Adrenal gland (tissue), 12 donors: Measurements from ENCODE around the gene EPN3. TPM values are rescaled to one million over a fixed set of nuclear protein-coding genes. Genes with fewer than 3 reads are reported as not detected.

Experiments
- DNase-seq, 7 donors: peaks; one replicate each; pipeline ENCODE4 v3.0.0-alpha.2; 2019 to 2020
- H3K27ac ChIP-seq, 5 donors: fragments of 200-600 bp; sonication (generic) in 4 of 5; 1 replicate in 3 of 5; 2 replicates in 2 of 5; pipeline versions ENCODE4 v1.5.1 to v1.8.0; 2016 to 2020; ENCODE audit warnings: mild to moderate bottlenecking in 1 of 5
- H3K27me3 ChIP-seq: fragments of 200-600 bp; 2 replicates; pipeline ENCODE4 v1.8.0; 2021
- H3K36me3 ChIP-seq, 2 donors: fragments of 200-600 bp; replicated peaks in 1 of 2; 1 replicate in 1 of 2; 2 replicates in 1 of 2; pipeline versions ENCODE4 v1.5.1 to v1.8.0; 2018 to 2022
- H3K4me1 ChIP-seq, 2 donors: fragments of 200-600 bp; replicated peaks in 1 of 2; 1 replicate in 1 of 2; 2 replicates in 1 of 2; pipeline versions ENCODE4 v1.5.1 to v1.8.0; 2018 to 2021
- H3K4me3 ChIP-seq, 4 donors: fragments of 200-600 bp; sonication (generic) in 3 of 4; one replicate each; pipeline ENCODE4 v1.5.1; 2016 to 2018
- H3K9me3 ChIP-seq, 3 donors: fragments of 200-600 bp; sonication (generic) in 1 of 3; replicated peaks in 1 of 3; 1 replicate in 2 of 3; 2 replicates in 1 of 3; pipeline versions ENCODE4 v1.5.1 to v1.8.0; 2016 to 2021
- POLR2A ChIP-seq, 2 donors: fragments of 450-650 bp; IDR thresholded peaks; one replicate each; pipeline ENCODE4 v1.6.1; 2017; ENCODE audit warnings: antibody characterized with exemption in 2 of 2, mild to moderate bottlenecking in 2 of 2, moderate library complexity in 1 of 2
- WGBS, 4 donors: extraction: QIAGEN DNeasy Blood & Tissue Kit in 2 of 4; methylation state at CpG; one replicate each; pipeline versions ENCODE4 v1.1.5 to v1.1.7; 2013 to 2017; 5-methylcytosine and 5-hydroxymethylcytosine counted together
- intact Hi-C, 2 donors: fragments of 100-400 bp; cut with DNase I; formaldehyde crosslinking; loops; one replicate each; pipeline versions ENCODE4 v1.14.1 to v1.15.0; 2022 to 2023
- polyA plus RNA-seq, 3 donors: library from polyadenylated mRNA; stranded (reverse); fragments of 200-250 nt in 2 of 3; fragments of 350-450 nt in 1 of 3; fragmentation: Illumina TruSeq in 1 of 3; extraction: RNeasy Lipid Tissue Mini Kit (QIAGEN cat#74804) in 1 of 3; gene quantifications; one replicate each; pipeline ENCODE4 v1.2.3, GENCODE V29; 2013 to 2014
- total RNA-seq, 9 donors: library from RNA; depleted of rRNA in 4 of 9; stranded (reverse); fragments of >200 nt in 4 of 9; fragments of 120-200 nt in 1 of 9; fragmentation: NEBNext Ultra II Directional in 1 of 9; extraction: Animal tissue kit (Norgen Biotek cat#: 25700) in 1 of 9; gene quantifications; one replicate each; pipeline versions ENCODE4 v1.1.0 to v1.2.4, GENCODE V29; 2013 to 2023
- TF ChIP-seq, protein P1 (sequence below), 6 experiments: fragments of 450-650 bp in 4 of 6; fragments of 200-600 bp in 2 of 6; sonication (generic) in 1 of 6; IDR thresholded peaks; 1 replicate in 5 of 6; 2 replicates in 1 of 6; pipeline versions ENCODE4 v1.5.1 to v1.8.0; 2016 to 2021; ENCODE audit warnings: antibody characterized with exemption in 6 of 6, mild to moderate bottlenecking in 2 of 6, moderate library complexity in 1 of 6
- donor health status: healthy with polysubstance abuse.
- donor health status: Bipolar disorder and iron deficiency.
- donor health status: DM: yes; HTN: yes; CAD: no.
- donor health status: DM: no; HTN: no; CAD: no.
- donor health status: DM: no; HTN: no; CAD: no.
- donor health status: DM: yes; HTN: yes; CAD: no.

The EPN3 gene
- total and polyA plus RNA-seq, 12 donors = 1.2 to 96.1 (median 27.9) TPM

DNA sequence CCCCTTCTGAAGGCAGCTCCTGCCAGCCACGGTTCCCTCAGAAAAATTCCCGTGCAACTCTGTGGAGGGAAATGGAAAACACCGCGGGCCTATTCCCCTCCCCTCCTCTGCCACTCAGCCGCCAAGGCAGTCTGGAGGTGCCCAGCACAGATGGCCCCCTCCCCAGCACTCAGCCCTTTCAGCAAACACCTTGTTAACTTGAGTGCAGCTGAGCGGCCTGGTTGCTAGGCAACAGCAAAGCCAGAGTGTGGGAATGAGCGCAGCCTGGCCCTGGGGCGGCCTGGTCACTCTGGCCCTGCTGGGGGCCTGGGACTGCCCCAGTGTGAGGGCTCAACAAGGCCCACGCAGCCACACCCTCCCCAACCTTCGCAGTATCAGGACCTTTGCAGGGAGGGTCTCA lies 60.8 kb downstream of the EPN3 start:
- DNase-seq = no peak
- no peaks in the 10 kb centered on the region for H3K27me3 ChIP-seq
- H3K9me3 ChIP-seq = no peaks in the 10 kb centered on the region
- no peak overlapping the region for H3K27ac ChIP-seq
- WGBS, 4 donors = 74 to 87% (median 78%) methylated on average over 3 to 10 of the region's 10 CpGs; no CpG with 5 or more reads in 1 of the 4 donors
- H3K36me3 ChIP-seq = no peaks in the 10 kb centered on the region
- intact Hi-C loops = no loop called here
- TF ChIP-seq, protein P1, sequence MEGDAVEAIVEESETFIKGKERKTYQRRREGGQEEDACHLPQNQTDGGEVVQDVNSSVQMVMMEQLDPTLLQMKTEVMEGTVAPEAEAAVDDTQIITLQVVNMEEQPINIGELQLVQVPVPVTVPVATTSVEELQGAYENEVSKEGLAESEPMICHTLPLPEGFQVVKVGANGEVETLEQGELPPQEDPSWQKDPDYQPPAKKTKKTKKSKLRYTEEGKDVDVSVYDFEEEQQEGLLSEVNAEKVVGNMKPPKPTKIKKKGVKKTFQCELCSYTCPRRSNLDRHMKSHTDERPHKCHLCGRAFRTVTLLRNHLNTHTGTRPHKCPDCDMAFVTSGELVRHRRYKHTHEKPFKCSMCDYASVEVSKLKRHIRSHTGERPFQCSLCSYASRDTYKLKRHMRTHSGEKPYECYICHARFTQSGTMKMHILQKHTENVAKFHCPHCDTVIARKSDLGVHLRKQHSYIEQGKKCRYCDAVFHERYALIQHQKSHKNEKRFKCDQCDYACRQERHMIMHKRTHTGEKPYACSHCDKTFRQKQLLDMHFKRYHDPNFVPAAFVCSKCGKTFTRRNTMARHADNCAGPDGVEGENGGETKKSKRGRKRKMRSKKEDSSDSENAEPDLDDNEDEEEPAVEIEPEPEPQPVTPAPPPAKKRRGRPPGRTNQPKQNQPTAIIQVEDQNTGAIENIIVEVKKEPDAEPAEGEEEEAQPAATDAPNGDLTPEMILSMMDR (IDR thresholded peaks at IDR 0.05) = no peak
- TF ChIP-seq POLR2A (IDR thresholded peaks at IDR 0.05) = no peak
- H3K4me3 ChIP-seq = no peak overlapping the region
- peaks cover 11 to 13% of the 10 kb centered on the region in 2 donors for H3K4me1 ChIP-seq

Other genes starting within 250 kb of the EPN3 start
- 10 to 100 TPM; 14.7 to 40.3 (median 31.9) TPM for gene XYLT2, start 186.6 kb upstream of the EPN3 start, total RNA-seq
- gene XYLT2, start 186.6 kb upstream of the EPN3 start, polyA plus RNA-seq = 10 to 100 TPM in 2 of 3 donors, 1 to 10 TPM in 1; 4.6 to 29.8 (median 16.2) TPM
- 100 to 1,000 TPM in 3 of 9 donors, 10 to 100 TPM in 6; 75.0 to 159 (median 93.4) TPM for gene MRPL27, start 159.6 kb upstream of the EPN3 start, total RNA-seq
- gene MRPL27, start 159.6 kb upstream of the EPN3 start, polyA plus RNA-seq = 100 to 1,000 TPM in 2 of 3 donors, 10 to 100 TPM in 1; 96.4 to 287 (median 159) TPM
- gene EME1, start 159.5 kb upstream of the EPN3 start, total RNA-seq = 1 to 10 TPM in 3 of 9 donors, under 1 TPM in 6; 0.18 to 5.2 (median 0.55) TPM
- gene EME1, start 159.5 kb upstream of the EPN3 start, polyA plus RNA-seq = 1 to 10 TPM in 1 of 3 donors, under 1 TPM in 2; 0.48 to 1.5 (median 0.84) TPM
- gene LRRC59, start 135.2 kb upstream of the EPN3 start, total RNA-seq = 100 to 1,000 TPM in 7 of 9 donors, 10 to 100 TPM in 2; 88.6 to 337 (median 109) TPM
- 100 to 1,000 TPM in 1 of 3 donors, 10 to 100 TPM in 2; 38.0 to 305 (median 49.3) TPM for gene LRRC59, start 135.2 kb upstream of the EPN3 start, polyA plus RNA-seq
- 100 to 1,000 TPM in 8 of 9 donors, 10 to 100 TPM in 1; 92.1 to 434 (median 192) TPM for gene ACSF2, start 106.5 kb upstream of the EPN3 start, total RNA-seq
- 100 to 1,000 TPM in 2 of 3 donors, 10 to 100 TPM in 1; 92.5 to 306 (median 253) TPM for gene ACSF2, start 106.5 kb upstream of the EPN3 start, polyA plus RNA-seq
- 10 to 100 TPM in 2 of 9 donors, 1 to 10 TPM in 7; 1.7 to 26.6 (median 5.7) TPM for gene CHAD, start 63.9 kb upstream of the EPN3 start, total RNA-seq
- gene CHAD, start 63.9 kb upstream of the EPN3 start, polyA plus RNA-seq = 10 to 100 TPM in 2 of 3 donors, 1 to 10 TPM in 1; 7.2 to 11.1 (median 10.9) TPM
- gene RSAD1, start 53.9 kb upstream of the EPN3 start, total RNA-seq = 10 to 100 TPM; 28.4 to 77.3 (median 51.7) TPM
- gene RSAD1, start 53.9 kb upstream of the EPN3 start, polyA plus RNA-seq = 10 to 100 TPM; 31.6 to 69.0 (median 60.5) TPM
- gene MYCBPAP, start 24.3 kb upstream of the EPN3 start, total RNA-seq = 1 to 10 TPM in 7 of 9 donors, under 1 TPM in 1, not detected in 1; 0.12 to 8.9 (median 2.3) TPM
- gene MYCBPAP, start 24.3 kb upstream of the EPN3 start, polyA plus RNA-seq = 1 to 10 TPM in 2 of 3 donors, under 1 TPM in 1; 0.27 to 4.4 (median 2.2) TPM
- gene SPATA20, start 14.4 kb downstream of the EPN3 start, total RNA-seq = 100 to 1,000 TPM in 7 of 9 donors, 10 to 100 TPM in 2; 52.1 to 205 (median 151) TPM
- gene SPATA20, start 14.4 kb downstream of the EPN3 start, polyA plus RNA-seq = 100 to 1,000 TPM in 2 of 3 donors, 10 to 100 TPM in 1; 12.7 to 246 (median 150) TPM
- gene CACNA1G, start 28.0 kb downstream of the EPN3 start, total RNA-seq = 1 to 10 TPM in 1 of 9 donors, under 1 TPM in 7, not detected in 1; 0.06 to 2.6 (median 0.20) TPM
- gene CACNA1G, start 28.0 kb downstream of the EPN3 start, polyA plus RNA-seq = under 1 TPM; 0.05 to 0.24 (median 0.07) TPM
- gene ABCC3, start 102.1 kb downstream of the EPN3 start, total RNA-seq = 100 to 1,000 TPM in 8 of 9 donors, 1 to 10 TPM in 1; 7.2 to 422 (median 239) TPM
- 100 to 1,000 TPM; 164 to 448 (median 414) TPM for gene ABCC3, start 102.1 kb downstream of the EPN3 start, polyA plus RNA-seq
- 10 to 100 TPM; 24.8 to 46.4 (median 40.3) TPM for gene ANKRD40, start 175.2 kb downstream of the EPN3 start, total RNA-seq
- gene ANKRD40, start 175.2 kb downstream of the EPN3 start, polyA plus RNA-seq = 10 to 100 TPM; 14.9 to 37.0 (median 18.7) TPM
- 100 to 1,000 TPM in 2 of 9 donors, 10 to 100 TPM in 7; 16.1 to 142 (median 75.2) TPM for gene LUC7L3, start 186.9 kb downstream of the EPN3 start, total RNA-seq
- 100 to 1,000 TPM in 2 of 3 donors, 10 to 100 TPM in 1; 95.4 to 248 (median 112) TPM for gene LUC7L3, start 186.9 kb downstream of the EPN3 start, polyA plus RNA-seq
- gene ANKRD40CL, start 234.8 kb downstream of the EPN3 start, total RNA-seq = not detected
- not detected for gene ANKRD40CL, start 234.8 kb downstream of the EPN3 start, polyA plus RNA-seq